IMR-90 (cell line): ENCODE data around the gene C2orf80. TPM values are rescaled to one million over a fixed set of nuclear protein-coding genes. Genes with fewer than 3 reads are reported as not detected.

Experiments
- ATAC-seq: fragments of 200-7000 bp; cut with Tn5 transposase; 2 replicates; pipeline ENCODE4 v1.9.1; 2020; ENCODE audit warnings: low read depth, mild to moderate bottlenecking, moderate library complexity
- BruUV-seq: library from RNA; stranded (reverse); fragments of 400-500 nt; replicated peaks from 2 replicates; lab custom pipeline; 2021; lab: Mats Ljungman, UMichigan
- CTCF ChIA-PET: fragments of 300-600 bp; formaldehyde crosslinking; extraction: SDS; loops from one replicate; lab custom pipeline; 2021; ENCODE audit warnings: antibody characterized with exemption; lab: Yijun Ruan, JAX
- POLR2A ChIA-PET: fragments of 300-600 bp; sonication (Branson Sonifier 250); formaldehyde crosslinking; loops from one replicate; lab custom pipeline; 2022; ENCODE audit warnings: antibody characterized with exemption; ENCODE audit not compliant: unreplicated experiment; lab: Charles Lee
- DNase-seq: peaks from one replicate; pipeline ENCODE4 v3.0.0; 2013
- H2AFZ ChIP-seq: replicated peaks from 2 replicates; pipeline ENCODE3; 2013; ENCODE audit warnings: low read length, mild to moderate bottlenecking; ENCODE audit not compliant: poor library complexity
- H2AK5ac ChIP-seq: 2 replicates; pipeline ENCODE4 v1.6.1; 2013; ENCODE audit warnings: low read depth, low read length, inconsistent platforms
- H2AK9ac ChIP-seq: replicated peaks from 2 replicates; pipeline ENCODE3; 2013; ENCODE audit warnings: mild to moderate bottlenecking, low read depth, low read length, moderate library complexity; ENCODE audit not compliant: poor library complexity
- H2BK120ac ChIP-seq: 2 replicates; pipeline ENCODE4 v1.6.1; 2013; ENCODE audit warnings: low read depth, low read length, inconsistent platforms
- H2BK15ac ChIP-seq: 3 replicates; pipeline ENCODE4 v1.6.1; 2013; ENCODE audit warnings: low read depth, low read length, inconsistent platforms
- H2BK20ac ChIP-seq: 2 replicates; pipeline ENCODE4 v1.6.1; 2013; ENCODE audit warnings: low read depth, mild to moderate bottlenecking, inconsistent platforms, low read length, moderate library complexity
- H2BK5ac ChIP-seq: 2 replicates; pipeline ENCODE4 v1.6.1; 2013; ENCODE audit warnings: mild to moderate bottlenecking, low read depth, low read length, inconsistent platforms; ENCODE audit not compliant: poor library complexity, severe bottlenecking
- H3K14ac ChIP-seq: replicated peaks from 2 replicates; pipeline ENCODE4 v1.6.1; 2013; ENCODE audit warnings: low read depth, low read length, inconsistent platforms
- H3K18ac ChIP-seq: 2 replicates; pipeline ENCODE4 v1.6.1; 2013; ENCODE audit warnings: low read depth, low read length, control low read depth
- H3K23ac ChIP-seq: 2 replicates; pipeline ENCODE4 v1.6.1; 2013; ENCODE audit warnings: low read depth, low read length, inconsistent platforms
- H3K27ac ChIP-seq: 2 replicates; pipeline ENCODE4 v1.5.1; 2013; ENCODE audit warnings: mild to moderate bottlenecking, control low read depth, low read length; ENCODE audit not compliant: insufficient read depth
- H3K27me3 ChIP-seq: 2 replicates; pipeline ENCODE4 v1.6.1; 2013; ENCODE audit warnings: low read length; ENCODE audit not compliant: control insufficient read depth, insufficient read depth
- H3K36me3 ChIP-seq: 2 replicates; pipeline ENCODE4 v1.6.1; 2013; ENCODE audit warnings: low read length, mixed read lengths; ENCODE audit not compliant: control insufficient read depth, insufficient read depth
- H3K4ac ChIP-seq: 2 replicates; pipeline ENCODE4 v1.6.1; 2013; ENCODE audit warnings: low read depth, low read length, inconsistent platforms
- H3K4me1 ChIP-seq: 2 replicates; pipeline ENCODE4 v1.6.1; 2013; ENCODE audit warnings: low read length, mixed read lengths; ENCODE audit not compliant: control insufficient read depth, insufficient read depth
- H3K4me2 ChIP-seq: 2 replicates; pipeline ENCODE4 v1.6.1; 2013; ENCODE audit warnings: low read depth, mild to moderate bottlenecking, control low read depth, low read length, moderate library complexity
- H3K4me3 ChIP-seq: 2 replicates; pipeline ENCODE4 v1.5.1; 2013; ENCODE audit warnings: low read depth, mild to moderate bottlenecking, control low read depth, low read length, moderate library complexity; ENCODE audit not compliant: insufficient read depth
- H3K56ac ChIP-seq: 2 replicates; pipeline ENCODE4 v1.6.1; 2013; ENCODE audit warnings: low read length, inconsistent platforms; ENCODE audit not compliant: insufficient read depth; ENCODE audit errors: extremely low read depth
- H3K79me1 ChIP-seq, 2 experiments: 2 replicates each; pipeline ENCODE4 v1.6.1; 2013; ENCODE audit warnings: low read length in 2 of 2, inconsistent platforms in 1 of 2, low read depth in 1 of 2
- H3K9ac ChIP-seq: 2 replicates; pipeline ENCODE4 v1.6.1; 2013; ENCODE audit warnings: low read depth, low read length, control low read depth
- H3K9me1 ChIP-seq: 2 replicates; pipeline ENCODE4 v1.6.1; 2013; ENCODE audit warnings: low read length, inconsistent platforms; ENCODE audit not compliant: insufficient read depth
- H3K9me3 ChIP-seq: 2 replicates; pipeline ENCODE4 v1.6.1; 2013; ENCODE audit warnings: low read length; ENCODE audit not compliant: control insufficient read depth, insufficient read depth
- H4K20me1 ChIP-seq: 2 replicates; pipeline ENCODE4 v1.6.1; 2013; ENCODE audit warnings: low read length, inconsistent platforms; ENCODE audit not compliant: insufficient read depth
- H4K5ac ChIP-seq: 2 replicates; pipeline ENCODE4 v1.6.1; 2013; ENCODE audit warnings: mild to moderate bottlenecking, low read depth, low read length, control low read depth
- H4K8ac ChIP-seq, 2 experiments: 2 replicates each; pipeline ENCODE4 v1.6.1; 2013; ENCODE audit warnings: low read depth in 2 of 2, low read length in 2 of 2, control low read depth in 1 of 2, inconsistent platforms in 1 of 2
- H4K91ac ChIP-seq: 2 replicates; pipeline ENCODE4 v1.6.1; 2013; ENCODE audit warnings: low read depth, low read length, inconsistent platforms; ENCODE audit not compliant: insufficient read depth
- BHLHE40 ChIP-seq: fragments of 150-350 bp; IDR thresholded peaks from 2 replicates; pipeline ENCODE4 v1.6.1; 2016; ENCODE audit warnings: mild to moderate bottlenecking, low read depth, low read length
- CEBPB ChIP-seq: IDR thresholded peaks from 2 replicates; pipeline ENCODE4 v1.6.1; 2012; ENCODE audit warnings: low read depth, low read length, improper control_type of control experiment
- CHD1 ChIP-seq: IDR thresholded peaks from 2 replicates; pipeline ENCODE4 v1.6.1; 2012; ENCODE audit warnings: low read depth, low read length, improper control_type of control experiment
- FOS ChIP-seq: fragments of 150-350 bp; IDR thresholded peaks from 2 replicates; pipeline ENCODE4 v1.6.1; 2016; ENCODE audit warnings: low read depth, low read length
- MAFK ChIP-seq: IDR thresholded peaks from 2 replicates; pipeline ENCODE4 v1.6.1; 2012; ENCODE audit warnings: low read depth, low read length, improper control_type of control experiment
- MXI1 ChIP-seq: IDR thresholded peaks from 2 replicates; pipeline ENCODE4 v1.6.1; 2012; ENCODE audit warnings: low read depth, mild to moderate bottlenecking, low read length, moderate library complexity, borderline replicate concordance
- NFE2L2 ChIP-seq: fragments of 150-350 bp; IDR thresholded peaks from 2 replicates; pipeline ENCODE4 v1.6.1; 2016; ENCODE audit warnings: low read depth, mild to moderate bottlenecking, low read length
- POLR2A ChIP-seq: IDR thresholded peaks from 2 replicates; pipeline ENCODE4 v1.6.1; 2012; ENCODE audit warnings: mild to moderate bottlenecking, low read depth, low read length
- RAD21 ChIP-seq: IDR thresholded peaks from 2 replicates; pipeline ENCODE4 v1.6.1; 2012; ENCODE audit warnings: low read length, improper control_type of control experiment
- RCOR1 ChIP-seq: IDR thresholded peaks from 2 replicates; pipeline ENCODE4 v1.6.1; 2012; ENCODE audit warnings: mild to moderate bottlenecking, low read length, improper control_type of control experiment; ENCODE audit not compliant: insufficient replicate concordance
- RFX5 ChIP-seq: IDR thresholded peaks from 2 replicates; pipeline ENCODE4 v1.8.0; 2012; ENCODE audit warnings: low read depth, mild to moderate bottlenecking, low read length, moderate library complexity
- SMC3 ChIP-seq: fragments of 150-350 bp; IDR thresholded peaks from 2 replicates; pipeline ENCODE4 v1.6.1; 2016; ENCODE audit warnings: low read depth, mild to moderate bottlenecking, antibody characterized with exemption, low read length, moderate library complexity
- WGBS, 2 experiments: methylation state at CpG; one replicate each; pipeline versions ENCODE4 v1.1.5 to v1.1.7; 2013; ENCODE audit warnings: missing lambda C conversion rate in 2 of 2; ENCODE audit not compliant: insufficient read length in 1 of 2; ENCODE audit errors: extremely low coverage in 2 of 2; 5-methylcytosine and 5-hydroxymethylcytosine counted together
- dilution Hi-C: fragments of 300-500 bp; cut with HindIII; formaldehyde crosslinking; loops from one replicate; pipeline ENCODE4 v1.14.3; 2018; ENCODE audit warnings: low sequenced_read_pairs; ENCODE audit not compliant: unreplicated experiment
- in situ Hi-C: fragments of 300-500 bp; cut with MboI; formaldehyde crosslinking; loops from 3 replicates; pipeline ENCODE4 v1.14.3; 2019; ENCODE audit warnings: low sequenced_read_pairs, inconsistent platforms, mixed read lengths
- intact Hi-C: fragments of 100-400 bp; cut with micrococcal nuclease; formaldehyde crosslinking; loops from 2 replicates; pipeline ENCODE4 v1.10.0; 2022
- polyA plus RNA-seq, 3 experiments: library from polyadenylated mRNA; depleted of rRNA; stranded (reverse); fragments of >200 nt; gene quantifications; 2 replicates each; pipeline ENCODE4 v1.2.3, GENCODE V29; 2012; ENCODE audit warnings: low replicate concordance in 1 of 3
- total RNA-seq: library from RNA; depleted of rRNA; stranded (reverse); fragments of >200 nt; gene quantifications from 2 replicates; pipeline ENCODE4 v1.2.3, GENCODE V29; 2012
- TF ChIP-seq, protein P1 (sequence below): fragments of 150-350 bp; IDR thresholded peaks from 2 replicates; pipeline ENCODE4 v1.6.1; 2016; ENCODE audit warnings: low read depth, mild to moderate bottlenecking, low read length, moderate library complexity, borderline replicate concordance
- TF ChIP-seq, protein P2 (sequence below): fragments of 150-350 bp; IDR thresholded peaks from 2 replicates; pipeline ENCODE4 v1.6.1; 2017; ENCODE audit warnings: mild to moderate bottlenecking, antibody characterized with exemption, low read length, low read depth

Gene C2orf80
- total and polyA plus RNA-seq, 2 of the 4 experiments (the other 2 are of a cell fraction) = not detected

DNA sequence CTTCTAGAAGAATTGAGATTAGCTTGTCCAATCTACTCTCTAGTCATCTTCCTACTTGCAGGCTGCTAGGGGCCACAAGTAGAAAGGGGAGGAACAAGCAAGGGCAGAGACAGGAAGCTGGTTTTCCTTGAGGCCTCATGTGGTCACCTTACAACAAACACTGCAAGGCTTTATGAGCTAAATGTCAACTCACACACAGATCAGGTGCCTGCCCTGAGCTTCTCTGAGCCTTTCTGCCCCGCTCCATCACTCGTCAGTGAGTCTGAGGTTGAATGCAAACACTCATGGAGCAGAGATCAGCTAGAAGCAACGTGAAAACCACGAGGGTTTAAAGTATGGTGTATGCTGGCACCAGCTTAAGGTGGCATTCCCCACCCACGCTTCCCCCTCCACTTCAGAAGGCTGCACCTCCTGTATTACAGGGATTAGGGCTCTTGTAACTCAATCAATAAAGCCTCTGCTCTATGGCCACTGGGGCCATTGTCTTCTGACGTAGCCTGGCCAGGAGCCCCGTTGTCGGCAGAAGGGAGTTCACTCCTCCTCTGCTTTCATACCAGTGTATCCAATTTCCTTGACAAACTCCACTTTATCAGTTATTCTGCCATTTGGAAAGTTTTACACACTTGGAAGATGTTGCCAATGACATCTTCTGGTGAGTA, 54.8 kb downstream of the C2orf80 start:
- Histone ChIP-seq H3K4ac (no peak overlapping the region), H2AFZ (peak overlapping the region; percentile 63), H4K91ac (no peak overlapping the region), H2AK5ac (no peak overlapping the region), H3K27ac (no peak overlapping the region), H2BK5ac (no peak overlapping the region), H2BK120ac (no peak overlapping the region), H3K9me3 (no peaks in the 10 kb centered on the region), H3K14ac (no peak overlapping the region), H3K18ac (no peak overlapping the region), H3K9ac (no peak overlapping the region), H3K23ac (no peak overlapping the region), H3K9me1 (no peaks in the 10 kb centered on the region), H3K27me3 (no peaks in the 10 kb centered on the region), H2AK9ac (no peak overlapping the region), H3K36me3 (no peaks in the 10 kb centered on the region), H4K20me1 (no peaks in the 10 kb centered on the region), H3K4me2 (no peak overlapping the region), H3K4me3 (no peak overlapping the region), H3K56ac (no peak overlapping the region), H3K4me1 (no peaks in the 10 kb centered on the region), H3K79me1 (no peaks in the 10 kb centered on the region), H2BK20ac (no peak overlapping the region), H4K5ac (no peak overlapping the region), H2BK15ac (no peak overlapping the region), H4K8ac (no peak overlapping the region)
- ChIA-PET POLR2A (no interaction called here), CTCF (no interaction called here)
- dilution Hi-C loops (no loop called here), in situ Hi-C loops (no loop called here), intact Hi-C loops (no loop called here)
- BruUV-seq = no TSS peak
- ATAC-seq (no peak), DNase-seq (no peak)
- TF ChIP-seq CEBPB = no peak
- no peak for TF ChIP-seq CHD1
- TF ChIP-seq SMC3 = no peak
- TF ChIP-seq FOS = no peak
- TF ChIP-seq RFX5 = no peak
- TF ChIP-seq, protein P1, sequence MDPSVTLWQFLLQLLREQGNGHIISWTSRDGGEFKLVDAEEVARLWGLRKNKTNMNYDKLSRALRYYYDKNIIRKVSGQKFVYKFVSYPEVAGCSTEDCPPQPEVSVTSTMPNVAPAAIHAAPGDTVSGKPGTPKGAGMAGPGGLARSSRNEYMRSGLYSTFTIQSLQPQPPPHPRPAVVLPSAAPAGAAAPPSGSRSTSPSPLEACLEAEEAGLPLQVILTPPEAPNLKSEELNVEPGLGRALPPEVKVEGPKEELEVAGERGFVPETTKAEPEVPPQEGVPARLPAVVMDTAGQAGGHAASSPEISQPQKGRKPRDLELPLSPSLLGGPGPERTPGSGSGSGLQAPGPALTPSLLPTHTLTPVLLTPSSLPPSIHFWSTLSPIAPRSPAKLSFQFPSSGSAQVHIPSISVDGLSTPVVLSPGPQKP = no peak
- TF ChIP-seq POLR2A = no peak
- no peak for TF ChIP-seq NFE2L2
- no peak for TF ChIP-seq RCOR1
- no peak for TF ChIP-seq RAD21
- no peak for TF ChIP-seq MXI1
- TF ChIP-seq, protein P2, sequence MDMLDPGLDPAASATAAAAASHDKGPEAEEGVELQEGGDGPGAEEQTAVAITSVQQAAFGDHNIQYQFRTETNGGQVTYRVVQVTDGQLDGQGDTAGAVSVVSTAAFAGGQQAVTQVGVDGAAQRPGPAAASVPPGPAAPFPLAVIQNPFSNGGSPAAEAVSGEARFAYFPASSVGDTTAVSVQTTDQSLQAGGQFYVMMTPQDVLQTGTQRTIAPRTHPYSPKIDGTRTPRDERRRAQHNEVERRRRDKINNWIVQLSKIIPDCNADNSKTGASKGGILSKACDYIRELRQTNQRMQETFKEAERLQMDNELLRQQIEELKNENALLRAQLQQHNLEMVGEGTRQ = no peak
- TF ChIP-seq BHLHE40 = no peak
- no peak for TF ChIP-seq MAFK
- no CpG with 5 or more reads among the region's 8 CpGs for WGBS, 2 experiments
